GM12878 (cell line): Measurements from ENCODE around the gene TRPC3. TPM values are rescaled to one million over a fixed set of nuclear protein-coding genes. Genes with fewer than 3 reads are reported as not detected.

Experiments used
- ELK1 ChIP-seq: IDR thresholded peaks from 2 replicates; pipeline ENCODE4 v1.6.1; 2012; ENCODE audit warnings: low read depth, low read length, improper control_type of control experiment
- EZH2 ChIP-seq: IDR thresholded peaks from 2 replicates; pipeline ENCODE4 v1.6.1; 2012; ENCODE audit warnings: low read depth, mild to moderate bottlenecking, control low read depth, inconsistent platforms, low read length, borderline replicate concordance; ENCODE audit not compliant: control insufficient read depth
- GATAD2B ChIP-seq: fragments of 450-650 bp; conservative IDR thresholded peaks from 2 replicates; pipeline ENCODE4 v1.6.1; 2017; ENCODE audit warnings: low read depth, mild to moderate bottlenecking, moderate library complexity
- IKZF2 ChIP-seq, 2 experiments: fragments of 450-650 bp; IDR thresholded peaks; 2 replicates each; pipeline ENCODE4 v1.6.1; 2017; ENCODE audit warnings: mild to moderate bottlenecking in 2 of 2, moderate library complexity in 2 of 2
- NBN ChIP-seq: fragments of 450-650 bp; IDR thresholded peaks from 2 replicates; pipeline ENCODE4 v1.6.1; 2016
- RELB ChIP-seq: fragments of 450-650 bp; IDR thresholded peaks from 2 replicates; pipeline ENCODE4 v1.6.1; 2017; ENCODE audit warnings: low read depth, mild to moderate bottlenecking, moderate library complexity
- REST ChIP-seq: IDR thresholded peaks from 2 replicates; pipeline ENCODE4 v1.6.1; 2012; ENCODE audit warnings: mild to moderate bottlenecking, low read depth, low read length
- SUPT20H ChIP-seq: IDR thresholded peaks from 2 replicates; pipeline ENCODE4 v1.6.1; 2011; ENCODE audit warnings: low read depth, mild to moderate bottlenecking, low read length, moderate library complexity, borderline replicate concordance; ENCODE audit not compliant: control insufficient read depth
- YY1 ChIP-seq: IDR thresholded peaks from 2 replicates; pipeline ENCODE4 v1.6.1; 2011; ENCODE audit warnings: low read depth, mild to moderate bottlenecking, low read length
- ZNF217 ChIP-seq: fragments of 450-650 bp; IDR thresholded peaks from 2 replicates; pipeline ENCODE4 v1.6.1; 2017; ENCODE audit warnings: antibody characterized with exemption, mild to moderate bottlenecking
- ZNF592 ChIP-seq: fragments of 450-650 bp; IDR thresholded peaks from 2 replicates; pipeline ENCODE4 v1.6.1; 2017; ENCODE audit warnings: mild to moderate bottlenecking, moderate library complexity
- polyA plus RNA-seq, 11 experiments: library from polyadenylated mRNA; depleted of rRNA in 4 of 11; unstranded in 6 of 11; stranded (reverse) in 5 of 11; fragments of >200 nt; fragmentation: Nextera tagmentation in 4 of 11; fragmentation: Illumina TruSeq in 1 of 11; extraction: Ambion mirVana in 4 of 11; extraction: Trizol in 1 of 11; gene quantifications; 1 replicate in 1 of 11; 2 replicates in 10 of 11; pipeline versions ENCODE4 v1.2.1 to v1.2.3, GENCODE V29; 2011 to 2016; ENCODE audit warnings: inconsistent platforms in 2 of 11, missing spikeins in 2 of 11, low read depth in 1 of 11
- total RNA-seq, 4 experiments: library from RNA; depleted of rRNA in 3 of 4; stranded (reverse); fragments of >200 nt in 3 of 4; fragmentation: Illumina TruSeq in 1 of 4; extraction: Trizol in 1 of 4; gene quantifications; 2 replicates each; pipeline versions ENCODE4 v1.2.1 to v1.2.3, GENCODE V29; 2013 to 2021

TRPC3 gene
- total and polyA plus RNA-seq, 10 of the 15 experiments (the other 5 are each of a cell fraction or from before 2014, with no cell fraction given): not detected

- TF ChIP-seq IKZF2 (IDR thresholded peaks at IDR 0.05) (no peak), EZH2 (no peak), ELK1 (no peak), GATAD2B (no peak), YY1 (no peak), ZNF592 (no peak), ZNF217 (no peak), REST (no peak), RELB (no peak), SUPT20H (no peak), NBN (no peak)
These were observed 9.0 kb upstream of the TRPC3 start (continued) for GRCh38 chr4:121960818-121961217.
